ENCODE data around the gene ANP32B. TPM values are rescaled to one million over a fixed set of nuclear protein-coding genes. Genes with fewer than 3 reads are reported as not detected.

Gene ANP32B
- total RNA-seq, 2 experiments from 2014 or later = 32.1 to 389 TPM

- ChIA-PET POLR2A (interaction anchor here (0.6 to 1.5 kb wide), 4 partner anchors 10 to 864 kb away, joined by 3 to 6 read pairs (median 4); no protein-coding TSS in a partner anchor), CTCF (ENCODE audit: unreplicated experiment) (no interaction called here)
- H3K9me3 ChIP-seq (ENCODE audit: low read length) = no peaks in the 10 kb centered on the region
- H3K79me2 ChIP-seq (ENCODE audit: insufficient read depth, low read depth, low read length) = peaks cover 18% of the 10 kb centered on the region; the same call in 1 of the 2 replicates
- no peak overlapping the region for H3K4me2 ChIP-seq (ENCODE audit: low read length)
- no peaks in the 10 kb centered on the region for H4K20me1 ChIP-seq (ENCODE audit: insufficient read depth, low read length)
- H3K9me2 ChIP-seq (ENCODE audit: insufficient read depth, low read length) = no peaks in the 10 kb centered on the region
- peak overlapping the region; percentile 8; the same call in 1 of the 2 replicates for H2AFZ ChIP-seq (ENCODE audit: low read length)
- no TSS peak for BruUV-seq (replicated peaks)
- no peak for DNase-seq (ENCODE audit: low spot score)
- no peak overlapping the region for H3K4me3 ChIP-seq (ENCODE audit: low read depth, low read length, poor library complexity, severe bottlenecking)
- H3K27ac ChIP-seq (ENCODE audit: low read depth, low read length, poor library complexity, severe bottlenecking) = no peak overlapping the region
- intact Hi-C loops (cut with micrococcal nuclease; ENCODE audit: unreplicated experiment) = no loop called here
- TF ChIP-seq EZH2phosphoT487 (IDR thresholded peaks at IDR 0.05; ENCODE audit: borderline replicate concordance, low read depth, low read length) = no peak
- TF ChIP-seq CTCF (conservative IDR thresholded peaks at IDR 0.05; ENCODE audit: low read length) = no peak
- peaks cover 79% of the 10 kb centered on the region for H3K4me1 ChIP-seq (ENCODE audit: insufficient read depth, low read length, poor library complexity, severe bottlenecking)
- no peaks in the 10 kb centered on the region for H3K36me3 ChIP-seq (ENCODE audit: insufficient read depth, low read length)
Observed at GRCh38 chr9:97940233-97940632, 42.9 kb upstream of the ANP32B start.

- no peak overlapping the region for H3K4me2 ChIP-seq (ENCODE audit: low read length)
- H3K9me3 ChIP-seq (ENCODE audit: low read length) = no peaks in the 10 kb centered on the region
- peak overlapping the region; percentile 8; the same call in 1 of the 2 replicates for H2AFZ ChIP-seq (ENCODE audit: low read length)
- ChIA-PET CTCF (ENCODE audit: unreplicated experiment) (no interaction called here), POLR2A (interaction anchor here (0.6 to 1.5 kb wide), 2 partner anchors 10 to 49 kb away, joined by 3 to 6 read pairs; no protein-coding TSS in a partner anchor)
- H3K36me3 ChIP-seq (ENCODE audit: insufficient read depth, low read length) = no peaks in the 10 kb centered on the region
- no peaks in the 10 kb centered on the region for H4K20me1 ChIP-seq (ENCODE audit: insufficient read depth, low read length)
- TF ChIP-seq CTCF (conservative IDR thresholded peaks at IDR 0.05; ENCODE audit: low read length) (no peak), EZH2phosphoT487 (IDR thresholded peaks at IDR 0.05; ENCODE audit: borderline replicate concordance, low read depth, low read length) (no peak)
- intact Hi-C loops (cut with micrococcal nuclease; ENCODE audit: unreplicated experiment) = no loop called here
- no peak overlapping the region for H3K27ac ChIP-seq (ENCODE audit: low read depth, low read length, poor library complexity, severe bottlenecking)
- no peak overlapping the region for H3K4me3 ChIP-seq (ENCODE audit: low read depth, low read length, poor library complexity, severe bottlenecking)
- BruUV-seq (replicated peaks) = no TSS peak
- no peaks in the 10 kb centered on the region for H3K9me2 ChIP-seq (ENCODE audit: insufficient read depth, low read length)
- H3K4me1 ChIP-seq (ENCODE audit: insufficient read depth, low read length, poor library complexity, severe bottlenecking) = peaks cover 74% of the 10 kb centered on the region
- H3K79me2 ChIP-seq (ENCODE audit: insufficient read depth, low read depth, low read length) = peaks cover 18% of the 10 kb centered on the region; the same call in 1 of the 2 replicates
- DNase-seq (ENCODE audit: low spot score) = no peak
Observed at GRCh38 chr9:97940741-97941140, 42.4 kb upstream of the ANP32B start.

GRCh38 chr9:97941323-97941722 lies 41.8 kb upstream of the ANP32B start:
- BruUV-seq (replicated peaks) = no TSS peak
- intact Hi-C loops (cut with micrococcal nuclease; ENCODE audit: unreplicated experiment) = no loop called here
- H3K4me2 ChIP-seq (ENCODE audit: low read length) = no peak overlapping the region
- POLR2A ChIA-PET = interaction anchor here (0.6 to 1.2 kb wide), 3 partner anchors 11 to 192 kb away, joined by 3 to 4 read pairs (median 4); no protein-coding TSS in a partner anchor
- H3K9me2 ChIP-seq (ENCODE audit: insufficient read depth, low read length) = no peaks in the 10 kb centered on the region
- H3K4me1 ChIP-seq (ENCODE audit: insufficient read depth, low read length, poor library complexity, severe bottlenecking) = peaks cover 68% of the 10 kb centered on the region
- DNase-seq (ENCODE audit: low spot score) = no peak
- peaks cover 14% of the 10 kb centered on the region; the same call in 1 of the 2 replicates for H3K79me2 ChIP-seq (ENCODE audit: insufficient read depth, low read depth, low read length)
- TF ChIP-seq EZH2phosphoT487 (IDR thresholded peaks at IDR 0.05; ENCODE audit: borderline replicate concordance, low read depth, low read length) = no peak
- no peak for TF ChIP-seq CTCF (conservative IDR thresholded peaks at IDR 0.05; ENCODE audit: low read length)
- no peak overlapping the region for H2AFZ ChIP-seq (ENCODE audit: low read length)
- H4K20me1 ChIP-seq (ENCODE audit: insufficient read depth, low read length) = no peaks in the 10 kb centered on the region
- CTCF ChIA-PET (ENCODE audit: unreplicated experiment) = no interaction called here
- H3K9me3 ChIP-seq (ENCODE audit: low read length) = no peaks in the 10 kb centered on the region
- no peaks in the 10 kb centered on the region for H3K36me3 ChIP-seq (ENCODE audit: insufficient read depth, low read length)
- H3K4me3 ChIP-seq (ENCODE audit: low read depth, low read length, poor library complexity, severe bottlenecking) = no peak overlapping the region
- no peak overlapping the region for H3K27ac ChIP-seq (ENCODE audit: low read depth, low read length, poor library complexity, severe bottlenecking)

Data from OCI-LY7 (cell line).